GM23338 (cell line): ENCODE results near the gene FAM89A. TPM values are rescaled to one million over a fixed set of nuclear protein-coding genes. Genes with fewer than 3 reads are reported as not detected.
"Not testable (repeated sequence)": the region's sequence is repeated elsewhere in the genome, so short reads cannot be mapped to it uniquely, and the experiment has no call there.

ENCODE experiments used
- ATAC-seq: fragments of 200-7000 bp; cut with Tn5 transposase; 3 replicates; pipeline ENCODE4 v1.9.1; 2020
- DNase-seq: peaks from one replicate; pipeline ENCODE4 v3.0.0-alpha.2; 2015; ENCODE audit warnings: low spot score
- H2AFZ ChIP-seq: fragments of 200-600 bp; sonication (generic); 2 replicates; pipeline ENCODE4 v1.8.0; 2016; ENCODE audit warnings: antibody characterized with exemption, mild to moderate bottlenecking, moderate library complexity
- H3F3A ChIP-seq: fragments of 200-600 bp; sonication (generic); replicated peaks from 2 replicates; pipeline ENCODE4 v1.8.0; 2017; ENCODE audit warnings: antibody characterized with exemption, mixed run types, low read depth
- H3K27ac ChIP-seq: fragments of 200-600 bp; sonication (generic); 2 replicates; pipeline ENCODE4 v1.6.1; 2016; ENCODE audit warnings: low read depth
- H3K27me3 ChIP-seq: fragments of 200-600 bp; sonication (generic); 2 replicates; pipeline ENCODE4 v1.8.0; 2016; ENCODE audit warnings: mild to moderate bottlenecking, mixed run types, moderate library complexity; ENCODE audit not compliant: insufficient read depth
- H3K36me3 ChIP-seq: fragments of 200-600 bp; sonication (generic); 2 replicates; pipeline ENCODE4 v1.8.0; 2016; ENCODE audit warnings: mild to moderate bottlenecking; ENCODE audit not compliant: insufficient read depth
- H3K4me1 ChIP-seq: fragments of 200-600 bp; sonication (generic); 2 replicates; pipeline ENCODE4 v1.8.0; 2016; ENCODE audit warnings: mild to moderate bottlenecking, moderate library complexity; ENCODE audit not compliant: insufficient read depth
- H3K4me2 ChIP-seq: fragments of 200-600 bp; sonication (generic); 2 replicates; pipeline ENCODE4 v1.7.1; 2017; ENCODE audit warnings: mixed run types
- H3K4me3 ChIP-seq: fragments of 200-600 bp; sonication (generic); 2 replicates; pipeline ENCODE4 v1.6.1; 2016; ENCODE audit warnings: mixed run types
- H3K79me2 ChIP-seq: fragments of 200-600 bp; sonication (generic); replicated peaks from 2 replicates; pipeline ENCODE4 v1.8.0; 2017; ENCODE audit warnings: mild to moderate bottlenecking; ENCODE audit not compliant: insufficient read depth
- H3K9me2 ChIP-seq: fragments of 200-600 bp; sonication (generic); 2 replicates; pipeline ENCODE4 v1.8.0; 2017; ENCODE audit not compliant: insufficient read depth
- H4K20me1 ChIP-seq: fragments of 200-600 bp; sonication (generic); replicated peaks from 2 replicates; pipeline ENCODE4 v1.8.0; 2017; ENCODE audit warnings: mild to moderate bottlenecking; ENCODE audit not compliant: insufficient read depth
- H3K27ac Mint-ChIP-seq: 2 replicates; pipeline ENCODE4 v1.8.0; 2020; ENCODE audit warnings: inconsistent platforms, mild to moderate bottlenecking, moderate library complexity, mixed read lengths
- H3K27me3 Mint-ChIP-seq: 3 replicates; pipeline ENCODE4 v1.8.0; 2022; ENCODE audit warnings: low read depth, mild to moderate bottlenecking, moderate library complexity, mixed read lengths, inconsistent platforms; ENCODE audit not compliant: insufficient read depth, poor library complexity
- H3K36me3 Mint-ChIP-seq: 3 replicates; pipeline ENCODE4 v1.8.0; 2021; ENCODE audit warnings: low read depth, mild to moderate bottlenecking, inconsistent platforms, moderate library complexity, mixed read lengths
- H3K4me1 Mint-ChIP-seq: 3 replicates; pipeline ENCODE4 v1.8.0; 2020; ENCODE audit warnings: mild to moderate bottlenecking, inconsistent platforms, mixed read lengths
- H3K4me3 Mint-ChIP-seq: 3 replicates; pipeline ENCODE4 v1.8.0; 2021; ENCODE audit warnings: moderate library complexity, mild to moderate bottlenecking, inconsistent platforms, mixed read lengths
- H3K9me3 Mint-ChIP-seq: 3 replicates; pipeline ENCODE4 v1.8.0; 2020; ENCODE audit warnings: moderate library complexity, mild to moderate bottlenecking, inconsistent platforms, mixed read lengths
- CREB1 ChIP-seq: fragments of 250-450 bp; sonication (Bioruptor Pico); IDR thresholded peaks from 2 replicates; pipeline ENCODE4 v1.5.0; 2020; ENCODE audit warnings: low read depth, mild to moderate bottlenecking, moderate library complexity
- ETS1 ChIP-seq: IDR thresholded peaks from 2 replicates; pipeline ENCODE4 v1.6.1; 2016; ENCODE audit warnings: antibody characterized with exemption
- EZH2phosphoT487 ChIP-seq: fragments of 200-600 bp; sonication (generic); IDR thresholded peaks from one replicate; pipeline ENCODE4 v1.8.1; 2018; ENCODE audit warnings: antibody characterized with exemption; ENCODE audit not compliant: unreplicated experiment
- JUNB ChIP-seq: IDR thresholded peaks from one replicate; pipeline ENCODE4 v1.6.1; 2016; ENCODE audit warnings: antibody characterized with exemption; ENCODE audit not compliant: unreplicated experiment
- POLR2AphosphoS5 ChIP-seq: IDR thresholded peaks from 2 replicates; pipeline ENCODE4 v1.6.1; 2016; ENCODE audit warnings: antibody characterized with exemption, low read depth
- REST ChIP-seq: IDR thresholded peaks from one replicate; pipeline ENCODE4 v1.6.1; 2018; ENCODE audit warnings: antibody characterized with exemption; ENCODE audit not compliant: unreplicated experiment
- STAT1 ChIP-seq: IDR thresholded peaks from one replicate; pipeline ENCODE4 v1.6.1; 2016; ENCODE audit warnings: antibody characterized with exemption; ENCODE audit not compliant: unreplicated experiment
- ZNF114 ChIP-seq: fragments of 250-450 bp; sonication (Bioruptor Pico); IDR thresholded peaks from 2 replicates; pipeline ENCODE4 v1.5.0; 2020; ENCODE audit warnings: mild to moderate bottlenecking, moderate library complexity
- ZNF331 ChIP-seq: fragments of 250-450 bp; sonication (Bioruptor Pico); IDR thresholded peaks from 2 replicates; pipeline ENCODE4 v1.5.0; 2020; ENCODE audit warnings: low read depth, mild to moderate bottlenecking, moderate library complexity
- polyA plus RNA-seq: library from polyadenylated mRNA; unstranded; fragments of >200 nt; fragmentation: Nextera tagmentation; extraction: Ambion mirVana; gene quantifications from 2 replicates; pipeline ENCODE4 v1.2.1, GENCODE V29; 2016
- total RNA-seq: library from RNA; depleted of rRNA; stranded (reverse); fragments of >200 nt; shearing (Covaris generic); gene quantifications from 2 replicates; pipeline ENCODE4 v1.2.3, GENCODE V29; 2014

The FAM89A gene
- total and polyA plus RNA-seq, 2 experiments from 2014 or later = 3.2 to 3.8 TPM

- TF ChIP-seq CREB1 (CRISPR knock-in tag) (no peak), ZNF331 (CRISPR knock-in tag) (no peak), EZH2phosphoT487 (no peak)
Observed at GRCh38 chr1:231032963-231033362, 7.1 kb downstream of the FAM89A start (continued).

- H3K79me2 ChIP-seq = no peaks in the 10 kb centered on the region
- no peak for ATAC-seq
- H3K27ac ChIP-seq = no peak overlapping the region
- H3K4me1 Mint-ChIP-seq = peaks cover 8% of the 10 kb centered on the region
- peaks cover 15% of the 10 kb centered on the region for H3K27me3 Mint-ChIP-seq
- H3K36me3 Mint-ChIP-seq = no peaks in the 10 kb centered on the region
- H3K36me3 ChIP-seq = no peaks in the 10 kb centered on the region
- no peak overlapping the region for H3K4me3 Mint-ChIP-seq
- no peaks in the 10 kb centered on the region for H3K4me1 ChIP-seq
- H3F3A ChIP-seq = no peaks in the 10 kb centered on the region
- no peak for DNase-seq
- H3K9me3 Mint-ChIP-seq = no peaks in the 10 kb centered on the region; the same call in 2 of the 3 replicates
- H3K4me2 ChIP-seq = no peak overlapping the region
- H3K27me3 ChIP-seq = peaks cover 2% of the 10 kb centered on the region; the same call in 1 of the 2 replicates
- no peaks in the 10 kb centered on the region; the same call in 1 of the 2 replicates for H4K20me1 ChIP-seq
- no peak overlapping the region for H3K27ac Mint-ChIP-seq
- no peaks in the 10 kb centered on the region for H3K9me2 ChIP-seq
- TF ChIP-seq REST (no peak), JUNB (no peak), ETS1 (no peak), POLR2AphosphoS5 (no peak), EZH2phosphoT487 (no peak), ZNF114 (CRISPR knock-in tag) (no peak), STAT1 (no peak)
- H2AFZ ChIP-seq = no peak overlapping the region
- no peak overlapping the region for H3K4me3 ChIP-seq
Observed at GRCh38 chr1:231029841-231030240, 10.2 kb downstream of the FAM89A start.

- H3K79me2 ChIP-seq, H3K27ac Mint-ChIP-seq, H3K4me3 ChIP-seq, H3K36me3 Mint-ChIP-seq, DNase-seq, H3K4me3 Mint-ChIP-seq, H3K4me1 ChIP-seq, H3K9me3 Mint-ChIP-seq, H3K36me3 ChIP-seq, ATAC-seq, H4K20me1 ChIP-seq, H2AFZ ChIP-seq, H3K27me3 ChIP-seq, H3K9me2 ChIP-seq, H3K27ac ChIP-seq, H3K4me2 ChIP-seq, H3F3A ChIP-seq, H3K4me1 Mint-ChIP-seq: not testable (repeated sequence)
- peaks cover 16% of the 10 kb centered on the region for H3K27me3 Mint-ChIP-seq
Observed at GRCh38 chr1:231029247-231029646, 10.8 kb downstream of the FAM89A start.
